ENCODE measurements around the gene COL28A1. TPM values are rescaled to one million over a fixed set of nuclear protein-coding genes. Genes with fewer than 3 reads are reported as not detected.

COL28A1 gene
- total and polyA plus RNA-seq, 2 of the 13 experiments (the other 11 are each of a cell fraction or from before 2014, with no cell fraction given), result 0.07 to 0.15 TPM

DNA sequence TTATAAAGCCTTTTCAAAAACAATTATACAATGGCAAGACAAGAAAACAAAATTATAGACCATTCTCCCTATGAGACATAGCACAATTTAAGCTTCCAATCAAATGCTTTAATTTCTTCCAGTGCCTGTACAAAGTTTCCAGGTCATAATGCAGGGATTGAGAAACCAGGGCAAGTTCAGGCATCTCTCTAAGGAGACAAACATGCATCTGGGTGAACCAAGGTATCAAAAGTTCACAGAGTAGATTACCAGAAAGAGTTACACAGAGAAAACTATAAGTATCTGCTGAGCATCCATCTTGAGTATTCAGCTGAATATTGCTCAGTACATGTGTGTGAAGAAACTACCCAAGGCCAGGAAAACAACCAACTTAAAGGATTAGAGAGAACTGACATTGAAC lies 89.1 kb downstream of the COL28A1 start (continued):
- TF ChIP-seq, protein P1, sequence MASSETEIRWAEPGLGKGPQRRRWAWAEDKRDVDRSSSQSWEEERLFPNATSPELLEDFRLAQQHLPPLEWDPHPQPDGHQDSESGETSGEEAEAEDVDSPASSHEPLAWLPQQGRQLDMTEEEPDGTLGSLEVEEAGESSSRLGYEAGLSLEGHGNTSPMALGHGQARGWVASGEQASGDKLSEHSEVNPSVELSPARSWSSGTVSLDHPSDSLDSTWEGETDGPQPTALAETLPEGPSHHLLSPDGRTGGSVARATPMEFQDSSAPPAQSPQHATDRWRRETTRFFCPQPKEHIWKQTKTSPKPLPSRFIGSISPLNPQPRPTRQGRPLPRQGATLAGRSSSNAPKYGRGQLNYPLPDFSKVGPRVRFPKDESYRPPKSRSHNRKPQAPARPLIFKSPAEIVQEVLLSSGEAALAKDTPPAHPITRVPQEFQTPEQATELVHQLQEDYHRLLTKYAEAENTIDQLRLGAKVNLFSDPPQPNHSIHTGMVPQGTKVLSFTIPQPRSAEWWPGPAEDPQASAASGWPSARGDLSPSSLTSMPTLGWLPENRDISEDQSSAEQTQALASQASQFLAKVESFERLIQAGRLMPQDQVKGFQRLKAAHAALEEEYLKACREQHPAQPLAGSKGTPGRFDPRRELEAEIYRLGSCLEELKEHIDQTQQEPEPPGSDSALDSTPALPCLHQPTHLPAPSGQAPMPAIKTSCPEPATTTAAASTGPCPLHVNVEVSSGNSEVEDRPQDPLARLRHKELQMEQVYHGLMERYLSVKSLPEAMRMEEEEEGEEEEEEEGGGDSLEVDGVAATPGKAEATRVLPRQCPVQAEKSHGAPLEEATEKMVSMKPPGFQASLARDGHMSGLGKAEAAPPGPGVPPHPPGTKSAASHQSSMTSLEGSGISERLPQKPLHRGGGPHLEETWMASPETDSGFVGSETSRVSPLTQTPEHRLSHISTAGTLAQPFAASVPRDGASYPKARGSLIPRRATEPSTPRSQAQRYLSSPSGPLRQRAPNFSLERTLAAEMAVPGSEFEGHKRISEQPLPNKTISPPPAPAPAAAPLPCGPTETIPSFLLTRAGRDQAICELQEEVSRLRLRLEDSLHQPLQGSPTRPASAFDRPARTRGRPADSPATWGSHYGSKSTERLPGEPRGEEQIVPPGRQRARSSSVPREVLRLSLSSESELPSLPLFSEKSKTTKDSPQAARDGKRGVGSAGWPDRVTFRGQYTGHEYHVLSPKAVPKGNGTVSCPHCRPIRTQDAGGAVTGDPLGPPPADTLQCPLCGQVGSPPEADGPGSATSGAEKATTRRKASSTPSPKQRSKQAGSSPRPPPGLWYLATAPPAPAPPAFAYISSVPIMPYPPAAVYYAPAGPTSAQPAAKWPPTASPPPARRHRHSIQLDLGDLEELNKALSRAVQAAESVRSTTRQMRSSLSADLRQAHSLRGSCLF (CRISPR knock-in tag; IDR thresholded peaks at IDR 0.05; ENCODE audit: borderline replicate concordance), result no peak
- TF ChIP-seq ZNF484 (CRISPR knock-in tag; IDR thresholded peaks at IDR 0.05; ENCODE audit: borderline replicate concordance, low read depth), result no peak

DNA sequence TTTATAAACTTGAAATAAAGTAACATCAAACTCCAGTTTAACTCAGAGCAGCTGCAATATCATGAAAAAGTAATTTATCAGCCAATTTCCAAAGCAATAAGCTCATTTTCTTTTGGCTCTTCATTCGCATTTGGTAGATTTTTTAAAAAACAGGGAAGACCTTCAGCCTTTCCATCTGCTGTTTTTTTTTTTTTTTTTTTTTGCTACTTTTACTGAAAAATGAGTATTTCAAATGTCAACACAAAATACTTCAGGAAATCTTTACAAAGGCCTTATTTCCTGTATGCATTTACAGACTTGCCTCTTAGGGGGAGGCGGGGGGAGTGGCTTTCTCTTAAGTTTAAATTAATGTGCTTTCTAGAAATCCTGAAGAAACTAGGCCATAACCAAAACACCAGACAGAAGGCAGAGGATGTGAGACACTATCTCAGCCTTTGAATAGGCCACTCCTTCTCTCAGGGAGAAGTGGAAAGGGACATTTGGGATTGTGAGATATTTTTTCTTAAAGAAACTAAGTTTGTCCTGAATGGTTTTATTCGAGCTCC lies 91.8 kb downstream of the COL28A1 start:
- Histone ChIP-seq H3K4me3 (replicated peaks in 1 of 3; ENCODE audit: insufficient read depth in 1 of 3, low read depth in 2 of 3, low read length in 3 of 3) (no peak overlapping the region), H3K4me1 (ENCODE audit: insufficient read depth, low read length) (no peaks in the 10 kb centered on the region), H3K79me2 (ENCODE audit: insufficient read depth, low read length) (no peaks in the 10 kb centered on the region), H4K20me1 (ENCODE audit: insufficient read depth, low read length) (no peaks in the 10 kb centered on the region), H3K27me3 (ENCODE audit: control insufficient read depth in 1 of 2, insufficient read depth in 2 of 2, low read length in 2 of 2) (no peaks in the 10 kb centered on the region), H3K27ac (ENCODE audit: extremely low read length, insufficient read depth, low read length) (no peak overlapping the region), H3K4me2 (ENCODE audit: low read depth, low read length) (no peak overlapping the region), H3K9me3 (ENCODE audit: low read length) (peaks cover 11% of the 10 kb centered on the region), H2AFZ (ENCODE audit: low read length) (no peak overlapping the region), H3K36me3 (replicated peaks in 1 of 2; ENCODE audit: control insufficient read depth in 1 of 2, insufficient read depth in 2 of 2, low read length in 2 of 2) (no peaks in the 10 kb centered on the region), H3K9ac (ENCODE audit: insufficient read depth, low read depth, low read length) (no peak overlapping the region)
- WGBS (ENCODE audit: low lambda C conversion rate), result 59% methylated on average over 3 of the region's 3 CpGs
- in situ Hi-C loops (cut with HindIII; ENCODE audit: extremely low pct_ligation_motif_present, low pct_unique_long_range_greater_than_20kb) (no loop called here), intact Hi-C loops (cut with micrococcal nuclease; ENCODE audit: unreplicated experiment) (no loop called here)
- FAIRE-seq (no peak), ATAC-seq (no peak), DNase-seq (ENCODE audit: low spot score) (no peak)
- BruUV-seq (replicated peaks), result no TSS peak
- ChIA-PET CTCF (ENCODE audit: low intra/inter-chr PET ratio, low total read pairs) (no interaction called here), POLR2A (no interaction called here)
- TF ChIP-seq, protein P2, sequence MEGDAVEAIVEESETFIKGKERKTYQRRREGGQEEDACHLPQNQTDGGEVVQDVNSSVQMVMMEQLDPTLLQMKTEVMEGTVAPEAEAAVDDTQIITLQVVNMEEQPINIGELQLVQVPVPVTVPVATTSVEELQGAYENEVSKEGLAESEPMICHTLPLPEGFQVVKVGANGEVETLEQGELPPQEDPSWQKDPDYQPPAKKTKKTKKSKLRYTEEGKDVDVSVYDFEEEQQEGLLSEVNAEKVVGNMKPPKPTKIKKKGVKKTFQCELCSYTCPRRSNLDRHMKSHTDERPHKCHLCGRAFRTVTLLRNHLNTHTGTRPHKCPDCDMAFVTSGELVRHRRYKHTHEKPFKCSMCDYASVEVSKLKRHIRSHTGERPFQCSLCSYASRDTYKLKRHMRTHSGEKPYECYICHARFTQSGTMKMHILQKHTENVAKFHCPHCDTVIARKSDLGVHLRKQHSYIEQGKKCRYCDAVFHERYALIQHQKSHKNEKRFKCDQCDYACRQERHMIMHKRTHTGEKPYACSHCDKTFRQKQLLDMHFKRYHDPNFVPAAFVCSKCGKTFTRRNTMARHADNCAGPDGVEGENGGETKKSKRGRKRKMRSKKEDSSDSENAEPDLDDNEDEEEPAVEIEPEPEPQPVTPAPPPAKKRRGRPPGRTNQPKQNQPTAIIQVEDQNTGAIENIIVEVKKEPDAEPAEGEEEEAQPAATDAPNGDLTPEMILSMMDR (CRISPR knock-in tag; IDR thresholded peaks at IDR 0.05), result no peak
- TF ChIP-seq XBP1 (CRISPR knock-in tag; IDR thresholded peaks at IDR 0.05) (no peak), JUNB (CRISPR knock-in tag; IDR thresholded peaks at IDR 0.05; ENCODE audit: borderline replicate concordance) (no peak), SSRP1 (CRISPR knock-in tag; IDR thresholded peaks at IDR 0.05) (no peak)

Data from HepG2 (cell line).